Muscle layer of colon (tissue), 2 donors: ENCODE data around the gene CA4.

ENCODE experiments used
- H3K27ac ChIP-seq: one replicate; pipeline ENCODE4 v1.7.0; 2013; ENCODE audit warnings: low read depth, mild to moderate bottlenecking, low read length, moderate library complexity
- H3K27me3 ChIP-seq, 2 donors: one replicate each; pipeline ENCODE4 v1.7.0; 2013; ENCODE audit warnings: low read length in 2 of 2, mild to moderate bottlenecking in 2 of 2; ENCODE audit not compliant: insufficient read depth in 2 of 2, control insufficient read depth in 1 of 2
- H3K36me3 ChIP-seq: one replicate; pipeline ENCODE4 v1.7.0; 2013; ENCODE audit warnings: mild to moderate bottlenecking, low read length; ENCODE audit not compliant: insufficient read depth
- H3K4me1 ChIP-seq: one replicate; pipeline ENCODE4 v1.7.0; 2013; ENCODE audit warnings: mild to moderate bottlenecking, low read length; ENCODE audit not compliant: insufficient read depth
- H3K4me3 ChIP-seq, 2 donors: one replicate each; pipeline ENCODE4 v1.7.0; 2013; ENCODE audit warnings: low read length in 2 of 2, low read depth in 1 of 2, mild to moderate bottlenecking in 1 of 2, moderate library complexity in 1 of 2
- H3K9ac ChIP-seq: one replicate; pipeline ENCODE4 v1.7.0; 2013; ENCODE audit warnings: low read length
- H3K9me3 ChIP-seq: one replicate; pipeline ENCODE4 v1.7.0; 2013; ENCODE audit warnings: mild to moderate bottlenecking, low read length
- donor health status: abdominal sarcoma.
- donor health status: Adenocarcinoma of cecum.

Gene CA4

DNA sequence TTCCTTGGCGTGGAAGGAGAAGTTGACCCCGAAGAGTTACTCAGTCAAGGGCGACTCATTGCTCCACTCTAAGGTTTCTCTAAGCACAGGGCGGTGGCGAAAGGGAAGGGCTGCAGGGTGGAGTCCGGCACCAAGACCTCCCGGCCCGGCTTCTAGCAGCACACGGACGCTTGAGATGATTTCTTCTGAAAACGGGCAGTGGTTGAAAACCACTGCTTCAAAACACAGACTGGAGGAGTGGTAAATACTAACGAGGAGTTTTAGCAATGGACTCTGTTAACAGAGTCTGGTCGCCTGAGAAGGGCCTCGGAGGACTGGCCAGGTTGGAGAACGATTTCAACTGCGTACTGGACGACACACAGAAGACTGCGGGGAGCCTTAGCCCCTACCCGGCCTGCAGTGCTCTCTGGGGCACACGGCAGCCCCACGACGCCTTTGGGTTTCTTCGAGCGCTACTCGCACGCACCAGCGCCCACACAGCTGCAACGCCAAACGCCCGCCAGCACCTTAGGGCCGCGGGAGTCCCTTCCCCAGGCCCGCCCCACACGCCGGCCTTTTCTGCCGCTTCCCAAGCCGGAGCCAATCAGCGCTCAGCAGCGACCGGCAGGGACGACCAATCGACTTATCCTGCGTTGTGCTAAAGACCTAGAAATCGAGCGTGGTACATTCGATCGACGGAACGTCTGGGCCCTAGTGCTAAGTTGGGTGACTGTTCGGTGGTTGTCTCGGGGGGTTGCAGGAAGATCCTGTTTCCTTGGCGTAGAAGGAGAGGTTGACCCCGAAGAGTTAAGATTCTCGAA lies 14.4 kb upstream of the CA4 start:
- H3K4me3 ChIP-seq: peak overlapping the region; percentile 67 to 93
- peaks cover 13% of the 10 kb centered on the region for H3K4me1 ChIP-seq

DNA sequence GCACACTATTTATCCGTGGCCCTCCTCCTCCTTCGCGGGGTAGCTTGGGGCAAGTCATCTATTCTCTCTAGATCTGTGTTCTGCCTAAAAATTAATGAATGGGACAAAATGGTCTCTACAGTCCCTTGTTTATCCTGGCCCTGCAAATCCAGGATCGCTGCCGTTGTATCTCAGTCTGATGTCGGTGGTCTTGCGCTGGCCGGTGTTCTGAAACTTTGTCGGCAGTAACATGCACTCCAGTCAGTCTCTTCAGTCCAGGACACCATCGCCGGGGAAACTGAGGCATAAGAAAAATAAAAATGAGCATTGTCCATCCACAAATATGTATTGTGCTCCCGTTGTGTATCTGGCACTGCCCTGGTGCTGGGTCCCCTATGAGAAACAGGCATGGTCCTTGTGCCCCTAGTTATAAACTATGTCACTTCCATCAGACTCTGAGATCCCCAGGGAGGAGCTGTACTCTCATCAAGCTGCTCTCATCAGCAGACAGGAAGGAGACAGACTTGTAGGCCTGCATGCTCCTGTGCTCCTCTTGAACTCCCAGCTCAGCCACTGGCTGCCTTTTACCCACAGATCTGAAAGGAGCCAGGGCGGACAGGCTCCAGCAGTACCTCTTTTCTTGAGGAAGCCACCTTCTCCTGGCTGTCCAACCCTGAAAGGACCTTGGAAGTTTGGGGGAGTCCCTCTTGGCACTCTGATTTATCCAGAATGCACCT lies 13.7 kb upstream of the CA4 start:
- Histone ChIP-seq H3K27ac (no peak overlapping the region), H3K9ac (no peak overlapping the region), H3K27me3 (peaks cover 14 to 29% of the 10 kb centered on the region in 2 donors), H3K4me3 (peak overlapping the region; percentile 67 to 93), H3K36me3 (no peaks in the 10 kb centered on the region), H3K9me3 (no peaks in the 10 kb centered on the region), H3K4me1 (peaks cover 13% of the 10 kb centered on the region)

More for the DNA sequence above, 14.4 kb upstream of the CA4 start:
- Histone ChIP-seq H3K9ac (peak overlapping the region; percentile 18), H3K27ac (peak overlapping the region; percentile 78), H3K36me3 (no peaks in the 10 kb centered on the region), H3K9me3 (no peaks in the 10 kb centered on the region), H3K27me3 (peaks cover 12 to 22% of the 10 kb centered on the region in 2 donors)

DNA sequence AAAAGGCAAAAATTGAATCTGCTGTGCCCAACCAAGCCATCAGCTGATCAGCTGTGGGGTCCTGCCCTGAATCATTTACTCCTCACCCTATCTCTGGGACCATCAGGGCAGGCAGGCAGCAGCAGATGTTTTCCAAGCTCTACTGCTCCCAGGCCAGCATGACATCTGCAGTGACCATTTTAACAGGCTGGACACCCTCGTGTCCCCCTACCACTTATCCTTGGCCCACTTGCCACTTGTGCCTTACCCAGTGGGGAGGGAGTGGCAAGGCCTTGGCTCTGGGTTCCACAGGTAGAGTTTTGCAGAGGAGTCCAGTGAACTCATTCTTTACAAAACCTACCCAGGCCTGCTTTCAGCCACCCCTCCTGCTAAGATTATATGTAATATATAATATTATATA lies 12.0 kb upstream of the CA4 start:
- H3K4me1 ChIP-seq: peaks cover 14% of the 10 kb centered on the region
- H3K27me3 ChIP-seq: peaks cover 14 to 44% of the 10 kb centered on the region in 2 donors
- no peak overlapping the region for H3K27ac ChIP-seq
- no peak overlapping the region for H3K9ac ChIP-seq
- no peaks in the 10 kb centered on the region for H3K36me3 ChIP-seq
- H3K9me3 ChIP-seq: no peaks in the 10 kb centered on the region
- H3K4me3 ChIP-seq: no peak overlapping the region

DNA sequence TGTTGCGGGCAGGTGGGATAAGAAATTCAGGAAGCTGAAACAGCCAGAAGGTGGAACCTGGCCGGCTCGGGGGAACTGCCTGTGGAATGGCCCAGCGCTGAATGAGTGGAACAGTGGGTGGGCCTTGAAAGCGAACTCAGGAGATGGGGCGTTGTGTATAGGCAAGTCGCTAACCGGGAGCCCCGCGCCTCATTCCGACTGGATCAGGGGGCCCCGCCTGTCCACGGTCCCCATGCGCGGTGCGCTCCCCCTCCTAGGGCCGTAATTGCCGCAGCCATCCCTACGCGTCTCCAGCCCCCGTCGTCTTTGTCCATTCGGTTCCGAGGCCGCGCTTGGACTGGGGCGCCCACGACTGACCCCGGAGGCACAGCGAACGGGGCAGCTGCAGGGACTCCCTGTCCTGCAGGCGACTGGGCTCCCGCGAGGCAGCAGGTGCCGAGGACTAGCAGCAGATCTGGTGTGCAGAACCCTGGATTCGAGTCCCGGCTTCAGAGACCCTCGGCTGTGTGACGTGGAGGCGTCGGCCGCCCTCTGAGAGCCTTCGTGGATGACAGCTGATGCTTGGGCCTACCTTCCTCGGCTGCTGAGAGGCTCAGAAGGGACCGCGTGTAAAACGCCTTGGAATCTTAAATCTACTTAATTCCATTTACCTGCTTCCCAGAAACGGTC lies 10.9 kb upstream of the CA4 start:
- no peaks in the 10 kb centered on the region for H3K9me3 ChIP-seq
- no peak overlapping the region for H3K9ac ChIP-seq
- peaks cover 14 to 50% of the 10 kb centered on the region in 2 donors for H3K27me3 ChIP-seq
- H3K4me3 ChIP-seq: no peak overlapping the region
- H3K36me3 ChIP-seq: no peaks in the 10 kb centered on the region
- H3K27ac ChIP-seq: no peak overlapping the region
- H3K4me1 ChIP-seq: peaks cover 20% of the 10 kb centered on the region

DNA sequence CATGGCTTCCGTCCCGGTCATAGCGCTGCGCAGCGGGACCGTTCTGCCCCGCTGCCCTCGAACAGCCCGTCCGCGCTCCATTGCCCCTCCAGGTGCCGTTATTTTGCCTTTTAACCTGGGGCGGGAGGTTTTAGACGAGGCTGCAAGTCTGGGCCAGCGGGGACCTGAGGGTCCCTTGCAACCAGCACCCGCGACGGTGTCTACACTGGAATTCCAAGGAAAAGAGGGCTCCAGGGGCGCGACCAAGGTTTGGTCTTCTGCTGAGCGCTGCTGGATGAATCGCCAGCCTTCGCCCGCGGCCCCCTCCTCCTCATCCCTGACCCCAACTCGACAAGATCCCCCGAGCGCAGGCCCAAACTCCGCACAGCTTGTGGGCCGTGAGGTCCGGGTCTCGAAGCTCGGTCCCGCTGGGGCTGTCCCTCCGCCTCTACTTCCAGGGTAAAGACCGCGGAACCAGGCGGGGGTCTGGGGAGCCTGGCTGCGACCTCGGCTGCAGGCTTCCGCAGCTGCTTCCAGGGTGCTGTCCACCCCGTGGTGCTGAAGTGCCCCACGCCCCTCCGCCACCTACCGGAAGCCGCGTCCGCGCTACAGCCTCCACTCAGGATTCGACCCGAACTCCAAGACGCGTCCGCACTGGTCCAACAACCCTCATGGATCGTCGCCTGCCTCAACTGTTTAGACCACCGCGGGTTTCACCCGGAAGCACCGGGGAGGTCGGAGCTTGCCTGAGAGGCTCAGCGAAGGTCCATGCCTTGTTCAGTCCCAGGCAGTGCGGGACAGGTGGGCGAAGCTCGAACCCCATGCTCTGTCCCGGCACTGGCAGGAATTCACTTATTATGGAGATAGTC lies 10.1 kb upstream of the CA4 start:
- Histone ChIP-seq H3K4me3 (peak overlapping the region in 1 of 2 donors; percentile 27), H3K27me3 (peaks cover 14 to 57% of the 10 kb centered on the region in 2 donors), H3K9me3 (no peaks in the 10 kb centered on the region)

DNA sequence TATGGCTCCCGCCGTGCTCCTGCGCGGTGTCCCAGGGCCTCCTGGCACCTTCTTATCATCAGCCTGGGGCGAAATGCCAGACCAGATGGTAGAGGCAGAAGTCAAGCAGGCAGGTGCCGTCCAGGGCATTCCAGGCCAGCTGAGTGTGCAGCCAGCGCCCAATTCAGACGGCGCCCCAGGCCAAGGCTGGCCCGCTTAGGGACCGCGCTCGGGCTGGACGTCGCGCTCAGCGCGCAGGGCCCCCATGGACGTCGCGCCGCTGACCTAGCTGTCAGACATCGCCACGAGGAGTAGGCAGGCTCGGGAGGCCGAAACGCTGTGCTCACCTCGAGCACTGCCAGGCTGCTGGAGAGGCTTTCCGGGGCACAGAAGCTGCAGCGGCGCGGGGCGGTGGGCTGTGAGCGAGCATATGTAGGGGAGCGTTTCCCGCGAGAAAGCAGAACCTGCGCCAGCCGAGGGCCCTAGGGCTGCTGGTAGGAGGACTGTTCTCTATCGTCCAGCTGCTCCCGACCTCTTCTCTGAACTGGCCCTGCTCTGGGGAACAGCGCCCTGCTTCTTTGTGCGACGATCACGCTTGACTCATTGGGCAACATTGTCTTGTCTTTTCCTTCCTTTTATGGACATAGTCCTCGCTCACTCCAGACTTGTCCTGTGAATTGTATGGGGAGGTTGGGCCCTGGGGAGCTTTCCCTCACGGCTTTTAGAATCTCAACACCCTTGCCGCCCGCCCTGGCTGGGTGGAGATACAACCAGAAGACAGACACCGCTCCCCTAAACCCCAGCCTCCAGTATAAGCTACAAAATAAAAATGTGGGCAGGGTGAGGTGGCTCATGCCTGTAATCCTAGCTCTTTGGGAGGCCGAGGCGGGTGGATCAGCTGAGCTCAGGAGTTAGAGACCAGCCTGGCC lies 8.4 kb upstream of the CA4 start:
- peaks cover 7% of the 10 kb centered on the region for H3K4me1 ChIP-seq
- no peak overlapping the region for H3K4me3 ChIP-seq
- H3K36me3 ChIP-seq: no peaks in the 10 kb centered on the region
- H3K27ac ChIP-seq: no peak overlapping the region
- H3K9me3 ChIP-seq: no peaks in the 10 kb centered on the region
- H3K27me3 ChIP-seq: peaks cover 20 to 67% of the 10 kb centered on the region in 2 donors
- H3K9ac ChIP-seq: no peak overlapping the region

More for the DNA sequence above, 10.1 kb upstream of the CA4 start:
- Histone ChIP-seq H3K36me3 (no peaks in the 10 kb centered on the region), H3K27ac (no peak overlapping the region), H3K9ac (no peak overlapping the region), H3K4me1 (peaks cover 12% of the 10 kb centered on the region)

DNA sequence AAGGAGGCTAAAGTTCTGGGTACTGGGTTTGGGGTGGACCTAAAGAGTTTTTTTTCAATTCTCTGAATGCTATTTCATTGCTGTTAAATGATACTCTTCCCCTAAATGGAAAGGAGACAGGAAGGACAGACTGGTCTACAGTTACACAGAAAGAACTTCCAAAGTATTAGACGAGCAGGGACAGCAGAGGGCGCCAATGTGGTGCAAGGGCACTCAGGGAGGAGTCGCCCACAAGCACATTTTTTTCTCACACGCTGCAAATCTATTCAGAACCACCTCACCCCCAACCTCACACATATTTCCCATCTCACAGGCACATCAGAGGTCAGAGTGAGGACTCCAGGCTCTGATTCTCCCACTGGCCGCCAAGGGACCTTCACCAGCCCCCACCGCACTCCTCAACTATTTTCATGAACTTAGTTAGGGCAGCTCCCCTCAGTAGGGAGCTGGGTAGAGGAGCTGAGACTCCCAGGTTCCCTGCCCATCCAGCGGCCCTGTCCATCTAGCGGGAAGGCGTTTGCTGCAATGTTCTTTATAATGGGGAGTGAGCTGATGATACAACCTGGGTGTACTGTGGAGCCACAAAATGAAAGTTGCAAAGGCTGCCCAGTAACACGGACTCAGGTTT lies 6.8 kb upstream of the CA4 start:
- Histone ChIP-seq H3K4me3 (no peak overlapping the region), H3K9ac (no peak overlapping the region), H3K9me3 (no peaks in the 10 kb centered on the region), H3K36me3 (no peaks in the 10 kb centered on the region), H3K4me1 (peaks cover 7% of the 10 kb centered on the region), H3K27me3 (peaks cover 32 to 81% of the 10 kb centered on the region in 2 donors), H3K27ac (no peak overlapping the region)

DNA sequence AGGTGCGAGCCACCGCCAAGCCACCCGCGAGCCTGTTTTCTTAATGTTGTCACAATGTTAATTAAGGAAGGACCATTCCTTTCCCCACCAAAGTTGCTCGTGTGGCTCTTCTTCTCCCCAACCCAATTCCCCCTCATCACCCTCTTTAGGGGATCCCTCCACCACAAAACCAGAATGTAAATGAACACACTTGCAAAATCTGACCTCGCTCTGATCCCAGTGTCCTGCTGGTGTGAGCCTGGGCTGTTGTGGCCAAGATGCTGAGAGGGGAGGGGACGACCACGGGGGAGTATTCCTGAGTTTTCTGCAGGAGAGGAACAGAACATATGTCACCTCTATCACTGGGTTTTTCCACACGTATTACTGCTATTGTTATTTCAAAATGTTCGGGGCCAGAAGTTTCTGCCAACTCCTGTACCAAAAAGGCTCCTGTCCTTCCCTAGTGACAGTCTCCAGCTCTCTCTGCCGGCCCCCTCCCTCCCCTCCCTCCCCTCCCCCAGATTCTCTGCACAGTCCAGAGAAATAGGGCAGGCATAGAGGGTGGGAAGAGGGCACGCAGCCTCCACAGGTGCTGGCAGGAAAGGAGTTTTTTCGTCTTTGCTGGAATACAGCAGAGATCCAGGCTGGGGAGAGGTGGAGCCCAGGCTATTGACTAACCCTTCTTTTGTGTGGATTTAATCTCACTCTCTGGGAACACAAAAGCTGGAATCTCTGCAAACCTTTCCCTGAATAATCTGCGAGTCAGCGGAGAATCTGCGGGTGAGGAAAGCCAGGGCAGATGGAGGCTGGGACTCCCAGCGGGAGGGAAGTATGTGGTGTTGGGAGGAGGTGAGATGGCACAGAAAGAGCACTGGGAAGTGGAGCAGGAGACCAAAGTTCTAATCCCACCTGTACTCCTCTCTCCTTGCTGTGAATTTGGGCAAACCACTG lies 4.5 kb upstream of the CA4 start:
- peaks cover 7% of the 10 kb centered on the region for H3K4me1 ChIP-seq

DNA sequence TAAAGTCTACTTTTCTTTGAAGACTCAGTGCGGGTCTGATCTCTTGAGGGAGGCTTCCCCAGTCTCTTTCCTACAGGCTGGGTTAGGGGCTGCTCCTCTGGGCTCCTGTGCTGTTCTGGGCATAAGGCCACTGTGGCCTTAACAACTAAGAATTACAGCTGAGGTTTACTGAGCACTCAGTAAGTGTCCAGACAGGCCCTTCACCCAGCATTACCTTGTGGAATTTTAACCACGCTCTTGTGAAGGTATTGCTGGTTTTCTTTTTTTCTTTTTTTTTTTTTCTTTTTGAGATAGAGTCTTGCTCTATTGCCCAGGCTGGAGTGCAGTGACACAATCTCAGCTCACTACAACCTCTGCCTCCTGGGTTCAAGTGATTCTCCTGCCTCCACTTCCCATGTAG lies 3.6 kb upstream of the CA4 start:
- Histone ChIP-seq H3K9me3 (no peaks in the 10 kb centered on the region), H3K27me3 (peaks cover 39 to 83% of the 10 kb centered on the region in 2 donors), H3K27ac (no peak overlapping the region), H3K4me3 (no peak overlapping the region), H3K4me1 (peaks cover 7% of the 10 kb centered on the region), H3K36me3 (no peaks in the 10 kb centered on the region), H3K9ac (no peak overlapping the region)

More for the DNA sequence above, 4.5 kb upstream of the CA4 start:
- Histone ChIP-seq H3K27ac (no peak overlapping the region), H3K9me3 (no peaks in the 10 kb centered on the region), H3K36me3 (no peaks in the 10 kb centered on the region), H3K9ac (no peak overlapping the region), H3K27me3 (peaks cover 36 to 83% of the 10 kb centered on the region in 2 donors), H3K4me3 (no peak overlapping the region)
